GM18873 (cell line): ENCODE data around the gene FMN2.
"Not testable (repeated sequence)": the region's sequence is repeated elsewhere in the genome, so short reads cannot be mapped to it uniquely, and the experiment has no call there.

ENCODE experiments used
- ATAC-seq: cut with Tn5 transposase; IDR thresholded peaks from one replicate; pipeline ENCODE4 v1.9.1; 2021; ENCODE audit warnings: mild to moderate bottlenecking, moderate library complexity, moderate number of reproducible peaks; ENCODE audit not compliant: unreplicated experiment, low FRiP score

FMN2 gene

DNA sequence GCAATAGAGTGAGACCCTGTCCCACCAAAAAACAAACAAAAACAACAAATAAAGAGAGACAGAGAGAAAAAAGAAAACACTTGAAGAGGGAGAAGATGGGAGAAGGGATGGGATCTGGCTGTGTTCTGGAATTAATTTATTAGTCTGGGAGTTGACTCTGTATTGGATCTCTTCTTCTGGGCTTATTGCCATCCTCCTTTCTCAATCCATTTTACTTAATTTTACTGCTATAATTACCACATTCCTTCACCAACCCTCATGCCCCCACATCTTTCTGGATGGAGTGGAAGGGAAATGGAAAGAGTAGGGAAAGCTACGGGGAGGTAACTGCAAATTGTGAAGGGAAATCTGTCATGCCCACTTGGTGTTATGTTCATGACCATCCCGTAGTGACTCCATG is 42.9 kb downstream of the FMN2 start:
- no peak for ATAC-seq

- ATAC-seq = no peak
These were observed 44.7 kb downstream of the FMN2 start for GRCh38 chr1:240136402-240136801.

DNA sequence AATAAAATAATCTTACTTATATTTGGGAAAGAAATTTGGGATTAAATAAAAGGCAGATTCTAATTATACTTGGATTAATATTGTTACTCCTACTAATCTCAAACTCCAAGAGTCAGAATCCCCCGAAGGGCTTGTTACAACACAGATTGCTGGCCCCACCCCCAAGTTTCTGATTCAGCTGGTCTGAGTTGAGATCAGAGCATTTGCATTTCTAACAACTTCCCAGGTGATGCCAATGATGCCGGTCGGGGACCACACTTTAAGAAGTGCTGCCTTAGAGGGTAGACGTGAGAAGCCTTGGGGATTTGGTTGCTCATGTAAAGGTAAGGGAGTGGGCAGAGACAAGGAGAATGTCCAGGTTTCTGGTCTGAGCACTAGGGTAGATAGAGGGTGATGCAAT is 47.2 kb downstream of the FMN2 start:
- no peak for ATAC-seq

GRCh38 chr1:240139511-240139910 is 47.8 kb downstream of the FMN2 start:
- no peak for ATAC-seq

GRCh38 chr1:240145120-240145519 is 53.4 kb downstream of the FMN2 start:
- no peak for ATAC-seq

DNA sequence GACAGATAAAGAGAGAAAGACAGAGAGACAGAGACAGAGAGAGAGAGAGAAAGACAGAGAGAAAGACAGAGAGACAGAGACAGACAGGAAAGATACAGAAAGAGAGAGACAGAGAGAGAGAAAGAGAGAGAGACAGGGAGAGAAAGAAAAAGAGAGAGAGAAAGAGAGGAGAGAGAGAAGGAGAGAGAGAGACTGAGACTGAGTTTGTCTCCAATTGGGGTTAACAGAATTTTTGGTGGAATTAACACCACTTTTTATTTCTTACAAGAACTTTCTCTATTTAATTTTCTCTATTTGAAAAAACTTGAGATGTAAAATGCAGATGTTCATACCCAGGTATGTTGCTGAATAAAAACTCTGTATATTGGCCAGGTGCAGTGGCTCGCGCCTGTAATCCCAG is 56.6 kb downstream of the FMN2 start:
- ATAC-seq = no peak

GRCh38 chr1:240149484-240150094 is 57.9 kb downstream of the FMN2 start:
- no peak for ATAC-seq

DNA sequence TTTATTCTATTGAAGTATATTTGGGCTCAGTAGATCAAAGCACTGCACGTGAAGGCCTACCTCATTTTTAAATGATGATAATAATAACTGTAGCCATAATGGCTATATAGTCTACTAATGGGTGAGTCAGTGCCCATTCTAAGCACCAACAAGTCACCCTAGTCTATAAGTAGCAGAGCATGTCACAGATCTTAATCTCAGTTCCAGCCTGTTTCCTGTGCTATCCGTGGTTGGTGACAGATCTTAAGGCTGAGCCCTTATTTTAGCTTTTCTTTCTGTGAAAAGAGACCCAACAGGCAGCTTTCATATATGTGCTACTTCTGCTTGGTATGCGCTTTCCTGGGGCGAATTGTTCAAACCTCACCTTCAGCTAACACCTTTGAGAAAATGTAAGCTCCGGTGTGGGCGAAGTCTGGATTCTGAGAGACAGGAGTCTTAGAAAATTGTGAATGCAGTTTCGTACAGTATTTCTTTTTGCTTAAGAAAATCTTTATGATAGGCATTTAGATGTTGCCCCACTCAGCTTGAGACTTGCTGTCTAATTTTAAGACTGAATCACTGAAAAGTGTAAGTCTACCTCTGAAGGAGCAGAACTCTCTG is 59.6 kb downstream of the FMN2 start:
- ATAC-seq = no peak

DNA sequence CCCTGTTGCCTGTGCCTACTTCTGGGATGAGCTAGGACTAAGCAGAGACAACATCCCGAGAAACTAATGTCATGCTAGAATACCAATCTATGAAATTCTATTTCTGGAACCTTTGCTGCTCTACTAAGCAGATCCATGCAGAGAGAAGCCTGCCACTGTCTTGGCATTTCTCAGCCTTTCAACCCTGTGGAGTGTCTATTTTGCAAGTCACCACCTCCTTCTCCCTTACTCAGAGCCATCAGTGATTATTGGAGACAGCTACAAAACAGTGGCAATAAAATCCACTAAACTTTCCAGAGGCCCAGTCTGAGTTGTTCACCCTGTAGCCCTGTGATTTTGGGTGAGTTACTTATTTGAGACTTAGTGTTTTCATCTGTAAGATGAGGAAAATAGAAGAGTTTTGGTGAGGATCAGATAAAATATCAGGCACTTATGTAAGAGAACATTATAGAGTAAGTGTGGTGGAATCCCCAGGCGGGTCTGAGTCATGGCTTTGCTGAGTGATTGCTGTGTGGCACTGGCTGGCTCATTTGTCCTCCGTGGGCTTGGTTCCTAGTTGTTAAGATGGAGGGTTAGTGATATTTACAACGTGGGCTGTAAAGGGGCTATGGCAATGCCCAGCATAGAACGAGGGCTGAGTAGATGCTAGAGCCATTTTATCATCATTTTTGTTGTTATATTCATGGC is 61.1 kb downstream of the FMN2 start:
- ATAC-seq = no peak

DNA sequence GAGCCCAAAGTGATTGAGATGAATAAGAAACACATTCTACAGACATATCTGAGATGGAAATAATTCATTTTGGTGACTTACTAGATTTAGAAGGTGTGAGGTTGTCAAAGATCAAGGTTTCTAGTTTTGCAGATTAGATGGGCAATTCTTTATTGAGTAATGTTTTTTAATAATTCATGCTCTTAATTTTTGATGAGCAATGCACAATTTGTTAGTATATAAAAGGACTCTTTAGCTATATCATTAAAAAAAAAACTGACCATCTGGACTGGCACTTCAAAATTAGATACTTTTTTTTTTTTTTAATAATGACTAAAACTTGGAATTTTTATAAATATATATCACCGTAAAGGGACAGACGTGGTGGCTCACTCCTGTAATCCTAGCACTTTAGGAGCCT is 63.9 kb downstream of the FMN2 start:
- ATAC-seq = no peak

GRCh38 chr1:240164742-240165141 is 73.1 kb downstream of the FMN2 start:
- ATAC-seq = no peak

GRCh38 chr1:240169188-240169587 is 77.5 kb downstream of the FMN2 start:
- no peak for ATAC-seq

- no peak for ATAC-seq
These were observed 78.6 kb downstream of the FMN2 start for GRCh38 chr1:240170266-240170665.

GRCh38 chr1:240170806-240171205 is 79.1 kb downstream of the FMN2 start:
- no peak for ATAC-seq

GRCh38 chr1:240171907-240172306 is 80.2 kb downstream of the FMN2 start:
- no peak for ATAC-seq

GRCh38 chr1:240173836-240174235 is 82.2 kb downstream of the FMN2 start:
- no peak for ATAC-seq

GRCh38 chr1:240174734-240175133 is 83.1 kb downstream of the FMN2 start:
- no peak for ATAC-seq

DNA sequence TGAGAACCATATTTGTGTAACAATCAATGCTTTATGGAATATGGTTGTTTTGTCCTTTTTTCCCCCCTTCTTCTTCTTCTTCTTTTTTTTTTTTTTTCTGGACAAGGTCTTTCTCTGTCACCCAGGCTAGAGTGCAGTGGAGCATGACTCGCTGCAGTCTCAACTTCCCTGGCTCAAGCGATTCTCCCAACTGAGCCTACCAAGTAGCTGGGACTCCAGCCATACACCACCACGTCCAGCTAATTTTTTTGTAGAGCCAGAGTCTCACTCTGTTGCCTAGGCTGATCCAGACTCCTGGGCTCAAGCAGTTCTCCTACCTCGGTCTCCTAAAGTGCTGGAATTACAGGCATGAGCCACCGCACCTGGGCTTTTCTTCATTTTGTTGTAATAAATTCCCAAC is 86.7 kb downstream of the FMN2 start:
- ATAC-seq = no peak

GRCh38 chr1:240184682-240185081 is 93.0 kb downstream of the FMN2 start:
- not testable (repeated sequence) for ATAC-seq

DNA sequence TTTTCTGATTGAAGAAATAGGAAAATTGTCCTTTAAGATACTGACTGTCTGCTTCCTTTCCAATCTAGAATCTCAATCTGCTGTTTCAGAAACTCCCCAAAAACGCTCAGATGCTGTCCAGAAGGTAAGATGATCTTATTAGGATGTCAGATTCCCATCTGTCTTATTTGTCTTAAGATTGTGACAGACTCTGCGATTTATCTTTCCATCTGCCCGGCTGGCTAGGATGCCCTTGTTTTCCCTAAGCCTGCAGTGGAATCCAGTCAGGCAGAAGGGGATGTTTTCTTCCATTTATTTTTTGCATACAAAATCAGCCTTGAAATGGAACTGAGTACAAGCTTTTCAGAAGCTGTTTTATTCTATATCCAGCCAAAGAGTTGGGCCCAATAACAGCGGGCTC is 96.5 kb downstream of the FMN2 start:
- ATAC-seq = no peak

DNA sequence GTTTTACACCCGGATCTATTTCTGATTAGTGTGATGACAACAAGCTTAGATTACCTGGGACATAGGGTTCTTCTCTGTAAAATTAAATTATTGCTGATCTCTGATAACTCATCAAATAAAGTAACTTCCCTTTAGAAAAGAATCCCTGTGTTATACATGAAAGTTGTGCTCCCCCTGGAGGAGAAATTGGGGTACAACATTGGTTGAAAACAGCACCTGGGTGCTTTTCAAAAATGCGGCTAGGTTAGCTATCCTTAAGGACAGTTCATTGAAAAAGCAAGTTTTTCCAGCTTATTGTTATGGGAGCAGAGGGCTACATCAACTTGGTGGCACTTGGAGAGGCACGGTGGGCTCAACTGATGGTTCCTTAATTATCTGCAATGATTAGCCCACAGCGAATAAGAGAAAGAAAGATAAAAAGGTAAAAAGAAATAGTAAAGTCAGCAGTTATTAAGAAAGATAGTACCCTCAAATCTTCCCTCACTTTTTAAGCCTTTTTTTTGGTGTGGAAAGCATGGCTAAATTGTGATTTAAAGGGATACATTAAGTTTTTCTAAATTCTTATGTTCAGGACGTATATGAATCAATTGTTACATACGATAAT is 97.8 kb downstream of the FMN2 start:
- ATAC-seq = no peak
